Smooth muscle cell (in vitro differentiated cells): ENCODE data around the gene NUDT17. TPM values are rescaled to one million over a fixed set of nuclear protein-coding genes. Genes with fewer than 3 reads are reported as not detected.

ENCODE experiments used
- DNase-seq: peaks from one replicate; lab custom pipeline; 2025; ENCODE audit not compliant: unreplicated experiment; lab: John Stamatoyannopoulos, UW
- H2AFZ ChIP-seq: fragments of 200-600 bp; sonication (generic); 2 replicates; pipeline ENCODE4 v1.6.0; 2016; ENCODE audit warnings: antibody characterized with exemption, low read depth, mild to moderate bottlenecking
- H3F3A ChIP-seq: fragments of 200-600 bp; sonication (generic); 2 replicates; pipeline ENCODE4 v1.6.0; 2017; ENCODE audit warnings: antibody characterized with exemption, low read depth
- H3K27ac ChIP-seq: fragments of 200-600 bp; sonication (generic); 2 replicates; pipeline ENCODE4 v1.5.1; 2016; ENCODE audit warnings: low read depth, mild to moderate bottlenecking
- H3K27me3 ChIP-seq: fragments of 200-600 bp; sonication (generic); 2 replicates; pipeline ENCODE4 v1.6.1; 2016; ENCODE audit warnings: low read depth, mild to moderate bottlenecking
- H3K36me3 ChIP-seq: fragments of 200-600 bp; sonication (generic); 2 replicates; pipeline ENCODE4 v1.5.1; 2016; ENCODE audit warnings: low read depth
- H3K4me1 ChIP-seq: fragments of 200-600 bp; sonication (generic); 2 replicates; pipeline ENCODE4 v1.5.1; 2016; ENCODE audit warnings: low read depth
- H3K4me2 ChIP-seq: fragments of 200-600 bp; sonication (generic); 2 replicates; pipeline ENCODE4 v1.6.0; 2016; ENCODE audit warnings: mild to moderate bottlenecking
- H3K4me3 ChIP-seq: fragments of 200-600 bp; sonication (generic); 2 replicates; pipeline ENCODE4 v1.5.1; 2016; ENCODE audit warnings: mild to moderate bottlenecking
- H3K79me2 ChIP-seq: fragments of 200-600 bp; sonication (generic); 2 replicates; pipeline ENCODE4 v1.6.0; 2016; ENCODE audit warnings: low read depth, mild to moderate bottlenecking
- H3K9ac ChIP-seq: fragments of 200-600 bp; sonication (generic); 2 replicates; pipeline ENCODE4 v1.6.0; 2016; ENCODE audit warnings: low read depth
- H3K9me3 ChIP-seq: fragments of 200-600 bp; sonication (generic); replicated peaks from 2 replicates; pipeline ENCODE4 v1.5.1; 2016; ENCODE audit warnings: low read depth
- H4K20me1 ChIP-seq: fragments of 200-600 bp; sonication (generic); 2 replicates; pipeline ENCODE4 v1.6.0; 2016; ENCODE audit warnings: low read depth
- CTCF ChIP-seq: fragments of 200-600 bp; sonication (generic); IDR thresholded peaks from 2 replicates; pipeline ENCODE4 v1.5.1; 2017; ENCODE audit warnings: borderline replicate concordance, mild to moderate bottlenecking, antibody characterized with exemption; ENCODE audit not compliant: insufficient read depth, poor library complexity, severe bottlenecking
- WGBS: methylation state at CpG from one replicate; pipeline ENCODE4 v1.1.7; 2016; ENCODE audit warnings: low lambda C conversion rate; 5-methylcytosine and 5-hydroxymethylcytosine counted together
- polyA plus RNA-seq: library from polyadenylated mRNA; unstranded; fragments of >200 nt; fragmentation: Nextera tagmentation; extraction: Ambion mirVana; gene quantifications from 2 replicates; pipeline ENCODE4 v1.2.1, GENCODE V29; 2016
- total RNA-seq: library from RNA; depleted of rRNA; stranded (reverse); fragments of >200 nt; gene quantifications from 2 replicates; pipeline ENCODE4 v1.2.3, GENCODE V29; 2014

Gene NUDT17
- total and polyA plus RNA-seq, 2 experiments from 2014 or later, result 2.5 to 6.8 TPM

- peaks cover 15% of the 10 kb centered on the region for H3K4me1 ChIP-seq
- peak overlapping the region; percentile 12 for H3K27ac ChIP-seq
- H3F3A ChIP-seq, result no peaks in the 10 kb centered on the region
- H3K36me3 ChIP-seq, result no peaks in the 10 kb centered on the region
- DNase-seq, result no peak
- H3K27me3 ChIP-seq, result no peaks in the 10 kb centered on the region
- peaks cover 87% of the 10 kb centered on the region for H3K79me2 ChIP-seq
- no peak overlapping the region for H3K4me2 ChIP-seq
- 89% methylated on average over 3 of the region's 3 CpGs for WGBS
- no peak for TF ChIP-seq CTCF
- H3K4me3 ChIP-seq, result no peak overlapping the region
- H3K9me3 ChIP-seq, result no peaks in the 10 kb centered on the region
- no peak overlapping the region for H3K9ac ChIP-seq
- no peak overlapping the region for H2AFZ ChIP-seq
- peaks cover 97% of the 10 kb centered on the region for H4K20me1 ChIP-seq
These were observed 41.0 kb upstream of the NUDT17 start for GRCh38 chr1:145804235-145805045.

- no peak for TF ChIP-seq CTCF
- Histone ChIP-seq H3K36me3 (no peaks in the 10 kb centered on the region), H3K9ac (no peak overlapping the region), H3K4me3 (no peak overlapping the region), H3K27me3 (no peaks in the 10 kb centered on the region), H3K9me3 (no peaks in the 10 kb centered on the region), H3K79me2 (peaks cover 82% of the 10 kb centered on the region), H3F3A (no peaks in the 10 kb centered on the region), H3K27ac (no peak overlapping the region), H3K4me2 (no peak overlapping the region), H4K20me1 (peaks cover 93% of the 10 kb centered on the region), H3K4me1 (peaks cover 15% of the 10 kb centered on the region), H2AFZ (no peak overlapping the region)
- WGBS, result 62% methylated on average over 1 of the region's 1 CpG
- DNase-seq, result no peak
These were observed 40.4 kb upstream of the NUDT17 start for GRCh38 chr1:145805057-145805456.

- Histone ChIP-seq H3K4me2 (no peak overlapping the region), H3K4me1 (peaks cover 15% of the 10 kb centered on the region)
These were observed 39.0 kb upstream of the NUDT17 start for GRCh38 chr1:145806408-145806807.

More at GRCh38 chr1:145806408-145806807, 39.0 kb upstream of the NUDT17 start:
- 93% methylated on average over 4 of the region's 4 CpGs for WGBS
- TF ChIP-seq CTCF, result no peak
- H3F3A ChIP-seq, result no peaks in the 10 kb centered on the region
- H3K4me3 ChIP-seq, result no peak overlapping the region
- no peaks in the 10 kb centered on the region for H3K27me3 ChIP-seq
- H3K27ac ChIP-seq, result no peak overlapping the region
- no peak overlapping the region for H3K9ac ChIP-seq
- peaks cover 79% of the 10 kb centered on the region for H4K20me1 ChIP-seq
- peaks cover 69% of the 10 kb centered on the region for H3K79me2 ChIP-seq
- no peak for DNase-seq
- H3K36me3 ChIP-seq, result no peaks in the 10 kb centered on the region
- no peaks in the 10 kb centered on the region for H3K9me3 ChIP-seq
- H2AFZ ChIP-seq, result no peak overlapping the region
